NCI-H1436 (cell line): ENCODE data around the gene SLC16A7.
"Not testable (repeated sequence)": the region's sequence is repeated elsewhere in the genome, so short reads cannot be mapped to it uniquely, and the experiment has no call there.

Experiments
- DNase-seq: peaks from one replicate; lab custom pipeline; 2025; lab: John Stamatoyannopoulos, UW

Gene SLC16A7, protein sequence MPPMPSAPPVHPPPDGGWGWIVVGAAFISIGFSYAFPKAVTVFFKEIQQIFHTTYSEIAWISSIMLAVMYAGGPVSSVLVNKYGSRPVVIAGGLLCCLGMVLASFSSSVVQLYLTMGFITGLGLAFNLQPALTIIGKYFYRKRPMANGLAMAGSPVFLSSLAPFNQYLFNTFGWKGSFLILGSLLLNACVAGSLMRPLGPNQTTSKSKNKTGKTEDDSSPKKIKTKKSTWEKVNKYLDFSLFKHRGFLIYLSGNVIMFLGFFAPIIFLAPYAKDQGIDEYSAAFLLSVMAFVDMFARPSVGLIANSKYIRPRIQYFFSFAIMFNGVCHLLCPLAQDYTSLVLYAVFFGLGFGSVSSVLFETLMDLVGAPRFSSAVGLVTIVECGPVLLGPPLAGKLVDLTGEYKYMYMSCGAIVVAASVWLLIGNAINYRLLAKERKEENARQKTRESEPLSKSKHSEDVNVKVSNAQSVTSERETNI

GRCh38 chr12:59595883-59596540 is at the start of gene SLC16A7:
TSS of gene SLC16A7 (plus strand) at chr12:59596029. CDS start at chr12:59704802, 108,773 bp downstream.
- peak; percentile 86 for DNase-seq

DNA sequence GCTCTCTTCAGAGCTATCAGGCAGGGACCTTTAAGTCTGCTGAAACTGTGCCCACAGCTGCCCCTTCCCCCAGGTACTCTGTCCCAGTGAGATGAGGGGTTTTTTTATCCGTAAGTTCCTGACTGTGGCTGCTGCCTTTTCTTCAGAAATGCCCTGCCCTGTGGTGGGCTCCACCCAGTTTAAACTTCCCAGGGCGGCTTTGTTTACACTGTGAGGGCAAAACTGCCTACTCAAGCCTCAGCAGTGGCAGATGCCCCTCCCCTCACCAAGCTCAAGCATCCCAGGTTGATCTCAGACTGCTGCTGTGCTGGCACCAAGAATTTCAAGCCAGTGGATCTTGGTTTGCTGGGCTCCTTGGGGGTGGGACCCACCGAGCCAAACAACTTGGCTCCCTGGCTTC is 46.9 kb upstream of the SLC16A7 start:
- DNase-seq: no peak

DNA sequence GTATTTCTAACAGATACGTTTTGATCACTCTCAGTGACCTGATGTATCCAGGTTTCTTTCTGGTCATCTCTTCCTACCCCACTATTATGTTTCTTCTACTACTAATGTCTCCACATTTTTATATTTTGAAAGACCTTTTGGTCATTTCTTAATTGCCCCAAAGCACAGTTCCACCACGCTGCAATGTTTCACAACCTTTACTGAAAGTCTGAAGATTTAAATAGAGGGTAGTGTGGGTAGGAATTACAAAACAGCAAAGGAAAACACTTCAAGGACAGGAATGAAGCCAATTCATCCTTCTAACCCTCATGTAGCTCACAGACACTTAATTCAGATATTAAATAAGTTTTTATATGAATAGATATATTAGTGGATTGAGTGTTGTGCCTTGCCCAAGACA is 36.1 kb upstream of the SLC16A7 start:
- DNase-seq: no peak

DNA sequence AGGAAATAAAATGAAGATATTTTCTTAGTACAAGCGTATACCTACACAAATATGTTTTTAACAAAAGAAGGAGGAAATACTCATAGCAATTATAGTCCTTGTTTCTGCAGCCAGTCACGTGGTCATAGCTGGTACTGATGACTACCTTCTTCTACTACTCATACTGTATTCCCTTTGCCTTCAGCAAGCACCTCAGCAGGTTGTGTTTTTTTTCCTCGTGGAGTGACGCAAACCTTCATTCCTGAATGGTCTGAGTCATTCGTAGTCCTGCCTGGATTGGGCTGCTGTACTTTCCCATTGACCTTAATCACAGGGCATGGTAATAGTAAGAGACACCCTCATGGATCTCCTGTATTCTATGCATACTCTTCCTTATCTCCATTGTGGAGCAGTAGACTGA is 25.7 kb upstream of the SLC16A7 start:
- no peak for DNase-seq

- DNase-seq: no peak
These were observed 21.4 kb upstream of the SLC16A7 start for GRCh38 chr12:59574406-59574805.

DNA sequence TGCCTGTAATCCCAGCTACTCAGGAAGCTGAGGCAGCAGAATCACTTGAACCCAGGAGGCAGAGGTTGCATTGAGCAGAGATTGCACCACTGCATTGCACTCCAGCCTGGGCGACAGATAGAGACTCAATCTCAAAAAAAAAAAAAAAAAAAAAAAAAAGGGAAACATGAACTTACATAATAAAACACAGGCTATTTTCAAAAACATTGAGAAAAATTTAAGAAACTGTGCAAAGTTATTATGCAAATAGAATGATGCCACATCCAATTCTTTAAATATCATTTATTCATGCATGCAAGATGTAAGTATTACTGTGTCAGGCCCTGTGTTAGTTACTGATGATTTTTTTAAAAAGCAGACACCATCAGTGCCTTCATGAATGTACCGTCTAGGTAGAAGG is 20.0 kb upstream of the SLC16A7 start:
- no peak for DNase-seq

DNA sequence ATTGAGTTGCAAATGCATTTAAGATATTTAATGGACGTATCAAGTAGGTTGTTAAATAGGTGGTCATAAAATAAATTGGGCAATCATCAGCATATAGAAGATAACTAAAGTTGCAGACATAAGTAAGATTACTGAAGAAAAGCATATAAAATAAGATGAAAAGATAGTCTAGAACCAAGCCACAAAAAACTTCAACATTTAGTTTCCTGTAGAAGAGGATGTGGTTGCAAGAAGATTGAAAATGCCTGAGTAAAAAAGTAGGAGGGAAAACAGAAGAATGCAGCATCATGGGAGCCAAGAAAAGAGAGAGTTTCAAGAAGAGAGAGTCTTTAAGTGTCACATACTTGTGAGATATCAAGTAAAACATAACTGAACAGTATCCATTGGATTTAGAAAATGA is 17.6 kb upstream of the SLC16A7 start:
- no peak for DNase-seq

GRCh38 chr12:59579631-59580030 is 16.2 kb upstream of the SLC16A7 start:
- no peak for DNase-seq

- no peak for DNase-seq
These were observed 15.8 kb upstream of the SLC16A7 start for GRCh38 chr12:59580050-59580449.

DNA sequence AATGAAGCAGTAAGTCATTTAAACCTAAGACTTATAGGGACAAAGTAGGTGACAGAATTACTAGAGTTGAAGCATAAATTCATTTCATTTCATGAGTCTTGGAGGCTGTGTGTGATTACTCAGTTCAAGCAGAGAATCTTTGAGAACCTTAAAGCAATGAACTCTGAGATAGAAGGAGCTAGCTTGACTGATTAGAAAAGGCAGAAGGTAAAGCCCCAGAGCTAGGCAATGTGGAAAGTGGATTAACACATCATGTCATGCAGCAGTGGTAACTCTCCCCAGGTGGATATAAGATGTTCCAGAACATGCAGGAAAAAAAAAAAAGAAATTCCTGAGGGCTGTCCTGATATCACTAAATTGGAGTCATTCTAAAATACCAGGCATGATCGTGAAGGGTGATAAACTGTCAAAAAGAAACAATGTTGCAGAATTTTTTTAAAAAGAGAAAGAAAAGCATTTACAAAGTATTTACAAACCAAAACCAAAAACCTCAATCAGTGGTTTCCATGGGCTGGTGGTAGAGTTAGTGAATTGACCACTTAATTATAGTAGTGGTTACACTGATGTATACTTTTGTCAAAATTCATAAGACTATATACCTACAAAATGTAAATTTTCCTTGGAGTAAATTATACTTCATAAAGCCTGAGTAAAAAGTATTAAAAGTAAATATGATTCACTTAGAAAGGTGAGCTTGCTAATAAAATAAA is 12.7 kb upstream of the SLC16A7 start:
- no peak for DNase-seq

GRCh38 chr12:59587710-59588109 is 8.1 kb upstream of the SLC16A7 start:
- no peak for DNase-seq

GRCh38 chr12:59593761-59594160 is 2.1 kb upstream of the SLC16A7 start:
- DNase-seq: no peak

- no peak for DNase-seq
These were observed 807 bp upstream of the SLC16A7 start for GRCh38 chr12:59594943-59595500.

- no peak for DNase-seq
These were observed 305 bp upstream of the SLC16A7 start for GRCh38 chr12:59595565-59595882.

DNA sequence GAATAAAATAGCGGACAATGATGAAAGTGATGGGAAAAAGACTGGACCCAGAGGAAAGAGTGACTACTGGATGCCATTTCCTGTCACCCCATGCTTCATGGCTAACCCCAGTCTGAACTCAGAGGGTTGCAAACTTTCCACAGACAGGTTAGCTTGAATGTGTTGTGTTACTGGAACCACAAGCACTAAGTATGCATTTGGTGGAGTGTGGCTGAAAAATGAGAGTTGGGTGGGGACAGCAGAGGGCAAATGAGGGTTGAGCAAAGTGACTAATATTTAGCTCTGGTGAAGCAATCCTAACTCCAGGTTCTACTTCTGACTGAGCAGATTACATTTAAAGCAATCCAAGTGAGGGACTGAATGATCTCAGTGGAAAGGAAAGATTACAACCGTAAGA is 1.6 kb downstream of the SLC16A7 start:
- no peak for DNase-seq

DNA sequence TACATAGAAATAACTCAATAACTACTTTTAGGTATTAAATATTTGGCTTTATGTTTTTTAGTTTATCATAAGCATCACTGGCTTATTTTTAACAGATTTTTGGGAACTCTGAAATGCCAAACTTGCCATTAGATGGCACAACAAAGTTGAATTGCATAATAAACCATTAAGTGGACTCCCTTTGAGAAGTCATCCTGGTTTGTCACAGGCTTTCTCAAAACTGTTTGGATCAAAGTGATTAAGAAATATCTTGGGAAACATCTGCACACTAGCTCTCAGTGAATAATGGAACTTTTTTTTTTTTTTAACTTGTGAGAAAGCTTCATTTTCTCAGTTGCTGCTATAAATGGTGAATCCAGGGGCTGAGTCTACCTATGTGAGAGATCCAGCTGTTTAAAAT is 4.3 kb downstream of the SLC16A7 start:
- no peak for DNase-seq

- no peak for DNase-seq
These were observed 7.9 kb downstream of the SLC16A7 start for GRCh38 chr12:59603754-59604153.

DNA sequence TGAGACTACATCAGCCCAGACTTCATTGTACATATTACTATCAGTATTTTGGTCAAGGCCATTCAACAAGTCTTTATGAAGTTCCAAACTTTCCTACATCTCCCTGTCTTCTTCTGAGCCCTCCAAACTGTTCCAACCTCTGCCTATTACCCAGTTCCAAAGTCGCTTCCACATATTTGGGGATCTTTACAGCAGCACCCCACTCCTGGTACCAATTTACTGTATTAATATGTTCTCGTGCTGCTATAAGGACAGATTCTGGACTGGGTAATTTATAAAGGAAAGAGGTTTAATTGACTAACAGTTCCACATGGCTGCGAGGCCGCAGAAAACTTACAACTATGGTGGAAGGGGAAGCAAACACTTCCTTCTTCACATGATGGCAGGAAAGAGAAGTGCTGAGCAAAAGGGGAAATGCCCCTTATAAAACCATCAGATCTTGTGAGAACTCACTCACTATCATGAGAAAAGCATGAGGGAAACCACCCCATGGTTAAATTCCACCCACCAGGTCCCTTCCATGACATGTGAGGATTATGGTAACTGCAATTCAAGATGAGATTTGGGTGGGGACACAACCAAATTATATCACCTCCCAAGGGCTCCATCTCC is 17.1 kb downstream of the SLC16A7 start:
- DNase-seq: not testable (repeated sequence)

DNA sequence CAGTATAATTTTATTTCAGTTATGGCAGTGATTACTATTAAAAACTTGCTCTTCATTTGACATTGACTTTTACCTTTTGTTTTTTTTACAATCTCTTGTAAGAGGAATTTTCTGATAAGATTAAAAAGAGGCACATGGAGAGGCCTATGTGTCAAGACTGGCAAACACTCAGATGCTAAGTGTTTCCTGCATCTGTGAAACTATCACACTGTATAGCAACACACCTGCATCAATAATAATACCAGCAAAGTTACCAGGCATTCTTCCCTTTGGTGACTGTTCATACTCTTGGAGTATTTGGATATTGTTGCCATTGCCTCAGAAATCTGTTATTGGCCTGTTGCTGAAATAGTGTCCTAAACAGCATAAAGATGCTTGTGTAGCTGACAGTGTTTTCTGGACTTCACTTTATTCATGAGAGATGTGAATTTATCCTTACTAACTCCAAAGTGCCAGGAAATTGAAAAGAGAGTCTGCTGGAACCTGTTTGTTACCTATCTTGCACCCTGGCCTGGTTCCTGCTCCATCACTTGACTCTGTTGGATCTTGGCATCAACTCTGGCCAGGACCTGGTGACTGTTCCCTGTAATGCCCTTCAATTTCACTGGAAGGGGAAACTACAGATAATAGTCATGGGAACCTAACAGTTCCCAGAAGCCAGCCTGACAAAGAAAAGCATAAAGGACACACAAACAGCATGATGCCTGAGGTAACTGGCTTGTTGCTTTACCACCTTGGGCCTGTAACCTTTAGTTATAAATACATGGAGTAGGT is 19.8 kb downstream of the SLC16A7 start:
- no peak for DNase-seq

DNA sequence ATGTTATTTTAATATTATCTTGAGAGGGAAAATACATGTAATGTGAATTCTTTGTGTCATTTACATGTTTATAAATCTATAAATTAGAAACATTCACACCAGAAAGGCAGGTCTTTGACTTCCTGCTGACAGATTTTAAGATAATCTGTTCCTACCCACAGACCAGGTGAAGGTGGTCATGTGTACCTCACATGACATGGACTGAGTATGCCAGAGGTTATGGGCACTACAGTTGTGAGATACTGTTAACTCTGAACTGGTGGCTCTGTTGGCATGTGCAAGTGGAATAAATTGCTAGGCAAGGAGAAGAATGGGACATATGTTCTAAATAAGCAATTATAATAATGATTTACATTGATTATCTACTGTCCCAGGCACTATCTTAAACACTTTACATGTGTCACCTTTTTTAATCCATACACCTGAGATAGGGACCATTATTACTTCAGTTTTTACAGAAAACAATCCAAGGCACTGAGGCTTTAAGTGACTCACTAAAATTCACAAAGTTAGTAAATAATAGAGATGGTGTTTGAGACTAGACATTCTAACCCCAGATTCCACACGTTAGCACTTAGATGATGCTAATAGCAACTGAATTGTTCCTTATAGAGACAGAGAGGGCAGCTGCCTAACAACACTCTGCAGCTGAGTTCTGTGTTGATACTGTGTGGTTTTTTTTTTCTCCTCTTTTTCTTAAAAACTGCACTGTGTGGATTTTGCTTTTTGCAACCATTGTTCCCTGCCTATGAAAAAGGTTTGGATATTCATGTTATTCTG is 23.8 kb downstream of the SLC16A7 start:
- no peak for DNase-seq

DNA sequence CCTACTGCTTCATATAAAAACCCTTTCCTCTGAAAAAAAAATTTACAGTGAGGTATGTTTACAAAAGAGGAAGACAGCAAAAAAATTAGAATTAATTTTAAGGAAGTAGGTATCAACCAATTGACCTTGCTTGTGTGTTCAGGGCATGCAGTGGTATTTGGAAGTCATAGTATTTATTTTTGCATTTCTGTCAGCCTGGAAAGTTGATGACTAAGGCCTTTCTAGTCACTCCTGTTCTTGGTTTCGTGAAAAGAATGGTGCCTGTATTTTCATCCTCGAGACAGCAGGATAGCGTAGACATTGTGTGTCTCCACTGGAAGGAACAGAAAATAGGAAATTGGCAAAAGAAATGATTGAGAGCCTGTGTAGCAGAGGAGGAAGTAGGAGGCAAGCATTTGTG is 24.5 kb downstream of the SLC16A7 start:
- DNase-seq: no peak
